ENCODE data around the gene ARHGAP24. TPM values are rescaled to one million over a fixed set of nuclear protein-coding genes. Genes with fewer than 3 reads are reported as not detected.

The ARHGAP24 gene
- total and polyA plus RNA-seq, 4 donors, result 1.8 to 15.2 (median 3.3) TPM

DNA sequence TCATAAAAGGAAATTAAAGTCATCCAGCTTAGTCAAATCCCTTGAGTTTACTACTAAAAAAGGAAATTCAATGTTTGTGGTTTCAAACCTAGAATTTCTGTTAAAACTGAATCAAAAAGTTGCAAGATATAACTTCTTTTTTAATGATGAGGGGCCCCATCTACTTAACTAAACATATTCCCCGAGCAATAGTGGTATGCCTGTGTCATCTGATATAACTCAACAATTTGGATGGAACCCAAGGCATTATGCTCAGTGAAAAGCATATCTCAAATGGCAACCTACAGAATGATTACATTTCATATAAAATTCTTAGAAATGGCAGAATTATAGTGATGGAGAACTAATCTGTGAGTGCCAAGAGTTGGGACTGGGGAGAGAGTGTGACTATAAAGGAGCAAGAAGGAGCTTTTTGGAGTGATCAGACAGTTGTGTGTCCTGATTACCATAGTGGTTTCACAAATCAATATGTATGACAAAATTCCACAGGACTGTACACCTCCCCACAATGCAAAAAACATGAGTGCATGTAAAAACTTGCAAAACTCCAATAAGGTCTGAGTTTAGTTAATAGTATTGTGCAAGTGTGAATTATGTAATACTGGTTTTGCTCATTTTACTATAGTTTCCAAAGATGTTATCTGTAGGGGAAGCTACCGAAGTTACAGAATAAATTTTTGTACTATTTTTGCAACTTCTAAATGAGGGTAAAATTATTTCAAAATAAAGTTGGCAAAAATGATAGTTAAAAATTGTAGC is 323.2 kb downstream of the ARHGAP24 start:
- DNase-seq (ENCODE audit: low spot score), result no peak
- Histone ChIP-seq H3K36me3 (ENCODE audit: control insufficient read depth in 4 of 4, insufficient read depth in 3 of 4, low read depth in 1 of 4, low read length in 3 of 4) (no peaks in the 10 kb centered on the region), H3K9ac (ENCODE audit: low read depth in 1 of 2, low read length in 2 of 2) (no peak overlapping the region), H3K9me3 (ENCODE audit: control insufficient read depth in 4 of 4, low read length in 3 of 4) (no peaks in the 10 kb centered on the region), H3K4me3 (ENCODE audit: low read depth in 1 of 3, low read length in 3 of 3) (no peak overlapping the region), H3K27ac (ENCODE audit: low read depth in 1 of 2, low read length in 2 of 2) (no peak overlapping the region), H3K4me1 (ENCODE audit: control insufficient read depth in 4 of 4, insufficient read depth in 4 of 4, low read length in 3 of 4) (peaks cover 0 to 7% (median 0%) of the 10 kb centered on the region in 4 donors), H3K27me3 (ENCODE audit: control insufficient read depth in 4 of 4, insufficient read depth in 4 of 4, low read length in 3 of 4) (no peaks in the 10 kb centered on the region)
- TF ChIP-seq YY1 (IDR thresholded peaks at IDR 0.05) (no peak), JUND (IDR thresholded peaks at IDR 0.05) (no peak), NR2F2 (IDR thresholded peaks at IDR 0.05) (no peak)
- TF ChIP-seq, protein P1, sequence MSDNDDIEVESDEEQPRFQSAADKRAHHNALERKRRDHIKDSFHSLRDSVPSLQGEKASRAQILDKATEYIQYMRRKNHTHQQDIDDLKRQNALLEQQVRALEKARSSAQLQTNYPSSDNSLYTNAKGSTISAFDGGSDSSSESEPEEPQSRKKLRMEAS (IDR thresholded peaks at IDR 0.05), result no peak
- WGBS, result 62% methylated on average over 2 of the region's 2 CpGs

DNA sequence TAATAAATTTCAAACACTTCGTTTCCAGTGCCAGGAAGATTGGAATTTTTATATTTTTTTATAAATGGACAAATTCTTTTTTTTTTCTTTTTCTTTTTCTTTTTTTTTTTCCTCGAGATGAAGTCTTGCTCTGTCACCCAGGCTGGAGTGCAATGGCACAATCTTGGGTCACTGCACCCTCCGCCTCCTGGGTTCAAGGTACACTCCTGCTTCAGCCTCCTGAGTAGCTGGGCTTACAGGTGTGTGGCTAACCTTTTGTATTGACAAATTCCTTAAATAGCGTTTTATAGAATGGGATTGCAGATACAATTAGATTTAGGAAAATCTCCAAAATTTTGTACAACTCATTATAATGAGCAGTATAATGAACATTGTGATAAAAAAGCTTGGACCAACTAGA is 328.9 kb downstream of the ARHGAP24 start:
- TF ChIP-seq HNF4A (conservative IDR thresholded peaks at IDR 0.05), result peak; percentile 20 to 27
- TF ChIP-seq, protein P2, sequence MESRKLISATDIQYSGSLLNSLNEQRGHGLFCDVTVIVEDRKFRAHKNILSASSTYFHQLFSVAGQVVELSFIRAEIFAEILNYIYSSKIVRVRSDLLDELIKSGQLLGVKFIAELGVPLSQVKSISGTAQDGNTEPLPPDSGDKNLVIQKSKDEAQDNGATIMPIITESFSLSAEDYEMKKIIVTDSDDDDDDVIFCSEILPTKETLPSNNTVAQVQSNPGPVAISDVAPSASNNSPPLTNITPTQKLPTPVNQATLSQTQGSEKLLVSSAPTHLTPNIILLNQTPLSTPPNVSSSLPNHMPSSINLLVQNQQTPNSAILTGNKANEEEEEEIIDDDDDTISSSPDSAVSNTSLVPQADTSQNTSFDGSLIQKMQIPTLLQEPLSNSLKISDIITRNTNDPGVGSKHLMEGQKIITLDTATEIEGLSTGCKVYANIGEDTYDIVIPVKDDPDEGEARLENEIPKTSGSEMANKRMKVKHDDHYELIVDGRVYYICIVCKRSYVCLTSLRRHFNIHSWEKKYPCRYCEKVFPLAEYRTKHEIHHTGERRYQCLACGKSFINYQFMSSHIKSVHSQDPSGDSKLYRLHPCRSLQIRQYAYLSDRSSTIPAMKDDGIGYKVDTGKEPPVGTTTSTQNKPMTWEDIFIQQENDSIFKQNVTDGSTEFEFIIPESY (IDR thresholded peaks at IDR 0.05), result no peak
- Histone ChIP-seq H3K4me1 (ENCODE audit: control insufficient read depth in 4 of 4, insufficient read depth in 4 of 4, low read length in 3 of 4) (no peaks in the 10 kb centered on the region), H3K36me3 (ENCODE audit: control insufficient read depth in 4 of 4, insufficient read depth in 3 of 4, low read depth in 1 of 4, low read length in 3 of 4) (no peaks in the 10 kb centered on the region), H3K27ac (ENCODE audit: low read depth in 1 of 2, low read length in 2 of 2) (no peak overlapping the region), H3K9ac (ENCODE audit: low read depth in 1 of 2, low read length in 2 of 2) (no peak overlapping the region), H3K27me3 (ENCODE audit: control insufficient read depth in 4 of 4, insufficient read depth in 4 of 4, low read length in 3 of 4) (peaks cover 0 to 2% (median 0%) of the 10 kb centered on the region in 4 donors), H3K4me3 (ENCODE audit: low read depth in 1 of 3, low read length in 3 of 3) (no peak overlapping the region), H3K9me3 (ENCODE audit: control insufficient read depth in 4 of 4, low read length in 3 of 4) (no peaks in the 10 kb centered on the region)
- 48% methylated on average over 4 of the region's 4 CpGs for WGBS
- DNase-seq (ENCODE audit: low spot score), result no peak

DNA sequence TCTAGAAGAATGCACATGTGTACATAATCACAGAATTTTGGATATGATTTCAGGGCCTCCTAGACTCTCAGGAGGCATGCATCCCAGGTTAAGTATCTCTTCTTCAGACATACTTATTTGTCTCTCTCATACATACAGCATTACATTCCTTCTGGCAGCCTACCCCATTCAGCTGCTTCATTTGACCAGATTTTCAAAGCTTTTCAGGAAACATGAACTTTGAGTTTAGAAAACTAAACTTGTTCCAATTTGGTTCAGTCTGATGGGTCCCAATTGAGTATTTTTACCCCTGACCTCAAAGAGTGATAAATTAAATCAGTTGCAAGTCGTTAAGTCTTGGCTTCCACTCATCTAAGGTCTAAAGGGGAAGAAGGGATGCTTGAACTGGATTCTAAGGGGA is 330.9 kb downstream of the ARHGAP24 start:
- DNase-seq (ENCODE audit: low spot score), result no peak
- Histone ChIP-seq H3K9ac (ENCODE audit: low read depth in 1 of 2, low read length in 2 of 2) (no peak overlapping the region), H3K36me3 (ENCODE audit: control insufficient read depth in 4 of 4, insufficient read depth in 3 of 4, low read depth in 1 of 4, low read length in 3 of 4) (no peaks in the 10 kb centered on the region), H3K27ac (ENCODE audit: low read depth in 1 of 2, low read length in 2 of 2) (no peak overlapping the region), H3K4me1 (ENCODE audit: control insufficient read depth in 4 of 4, insufficient read depth in 4 of 4, low read length in 3 of 4) (no peaks in the 10 kb centered on the region), H3K4me3 (ENCODE audit: low read depth in 1 of 3, low read length in 3 of 3) (no peak overlapping the region), H3K9me3 (ENCODE audit: control insufficient read depth in 4 of 4, low read length in 3 of 4) (no peaks in the 10 kb centered on the region), H3K27me3 (ENCODE audit: control insufficient read depth in 4 of 4, insufficient read depth in 4 of 4, low read length in 3 of 4) (peaks cover 0 to 2% (median 0%) of the 10 kb centered on the region in 4 donors)
- 78% methylated on average over 1 of the region's 1 CpG for WGBS
- no peak for TF ChIP-seq SP1 (IDR thresholded peaks at IDR 0.05)
- TF ChIP-seq, protein P2 (IDR thresholded peaks at IDR 0.05), result no peak
- TF ChIP-seq TAF1 (conservative IDR thresholded peaks at IDR 0.05), result no peak
- TF ChIP-seq JUND (IDR thresholded peaks at IDR 0.05), result no peak
- TF ChIP-seq RXRA (IDR thresholded peaks at IDR 0.05), result no peak
- TF ChIP-seq, protein P3, sequence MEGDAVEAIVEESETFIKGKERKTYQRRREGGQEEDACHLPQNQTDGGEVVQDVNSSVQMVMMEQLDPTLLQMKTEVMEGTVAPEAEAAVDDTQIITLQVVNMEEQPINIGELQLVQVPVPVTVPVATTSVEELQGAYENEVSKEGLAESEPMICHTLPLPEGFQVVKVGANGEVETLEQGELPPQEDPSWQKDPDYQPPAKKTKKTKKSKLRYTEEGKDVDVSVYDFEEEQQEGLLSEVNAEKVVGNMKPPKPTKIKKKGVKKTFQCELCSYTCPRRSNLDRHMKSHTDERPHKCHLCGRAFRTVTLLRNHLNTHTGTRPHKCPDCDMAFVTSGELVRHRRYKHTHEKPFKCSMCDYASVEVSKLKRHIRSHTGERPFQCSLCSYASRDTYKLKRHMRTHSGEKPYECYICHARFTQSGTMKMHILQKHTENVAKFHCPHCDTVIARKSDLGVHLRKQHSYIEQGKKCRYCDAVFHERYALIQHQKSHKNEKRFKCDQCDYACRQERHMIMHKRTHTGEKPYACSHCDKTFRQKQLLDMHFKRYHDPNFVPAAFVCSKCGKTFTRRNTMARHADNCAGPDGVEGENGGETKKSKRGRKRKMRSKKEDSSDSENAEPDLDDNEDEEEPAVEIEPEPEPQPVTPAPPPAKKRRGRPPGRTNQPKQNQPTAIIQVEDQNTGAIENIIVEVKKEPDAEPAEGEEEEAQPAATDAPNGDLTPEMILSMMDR (IDR thresholded peaks at IDR 0.05; ENCODE audit: low read depth, low read length, missing input control), result no peak
- TF ChIP-seq HNF4A (conservative IDR thresholded peaks at IDR 0.05), result no peak
- TF ChIP-seq, protein P4, sequence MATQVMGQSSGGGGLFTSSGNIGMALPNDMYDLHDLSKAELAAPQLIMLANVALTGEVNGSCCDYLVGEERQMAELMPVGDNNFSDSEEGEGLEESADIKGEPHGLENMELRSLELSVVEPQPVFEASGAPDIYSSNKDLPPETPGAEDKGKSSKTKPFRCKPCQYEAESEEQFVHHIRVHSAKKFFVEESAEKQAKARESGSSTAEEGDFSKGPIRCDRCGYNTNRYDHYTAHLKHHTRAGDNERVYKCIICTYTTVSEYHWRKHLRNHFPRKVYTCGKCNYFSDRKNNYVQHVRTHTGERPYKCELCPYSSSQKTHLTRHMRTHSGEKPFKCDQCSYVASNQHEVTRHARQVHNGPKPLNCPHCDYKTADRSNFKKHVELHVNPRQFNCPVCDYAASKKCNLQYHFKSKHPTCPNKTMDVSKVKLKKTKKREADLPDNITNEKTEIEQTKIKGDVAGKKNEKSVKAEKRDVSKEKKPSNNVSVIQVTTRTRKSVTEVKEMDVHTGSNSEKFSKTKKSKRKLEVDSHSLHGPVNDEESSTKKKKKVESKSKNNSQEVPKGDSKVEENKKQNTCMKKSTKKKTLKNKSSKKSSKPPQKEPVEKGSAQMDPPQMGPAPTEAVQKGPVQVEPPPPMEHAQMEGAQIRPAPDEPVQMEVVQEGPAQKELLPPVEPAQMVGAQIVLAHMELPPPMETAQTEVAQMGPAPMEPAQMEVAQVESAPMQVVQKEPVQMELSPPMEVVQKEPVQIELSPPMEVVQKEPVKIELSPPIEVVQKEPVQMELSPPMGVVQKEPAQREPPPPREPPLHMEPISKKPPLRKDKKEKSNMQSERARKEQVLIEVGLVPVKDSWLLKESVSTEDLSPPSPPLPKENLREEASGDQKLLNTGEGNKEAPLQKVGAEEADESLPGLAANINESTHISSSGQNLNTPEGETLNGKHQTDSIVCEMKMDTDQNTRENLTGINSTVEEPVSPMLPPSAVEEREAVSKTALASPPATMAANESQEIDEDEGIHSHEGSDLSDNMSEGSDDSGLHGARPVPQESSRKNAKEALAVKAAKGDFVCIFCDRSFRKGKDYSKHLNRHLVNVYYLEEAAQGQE (IDR thresholded peaks at IDR 0.05), result no peak

All from liver (tissue), 9 donors.